Measurements from ENCODE around the gene DEPDC5. TPM values are rescaled to one million over a fixed set of nuclear protein-coding genes. Genes with fewer than 3 reads are reported as not detected.

The DEPDC5 gene
- total and polyA plus RNA-seq, 2 donors (not counting 1 experiment from before 2014, with no cell fraction given) = 35.5 to 124 TPM

GRCh38 chr22:31802575-31802974 lies 48.8 kb downstream of the DEPDC5 start:
- no peak overlapping the region for H3K4me3 Mint-ChIP-seq
- no peak overlapping the region for H3K4me2 ChIP-seq (replicated peaks; ENCODE audit: low read depth, low read length, poor library complexity, severe bottlenecking)
- no peaks in the 10 kb centered on the region for H3K4me1 ChIP-seq (ENCODE audit: control insufficient read depth in 2 of 2, insufficient read depth in 2 of 2, low read length in 2 of 2)
- H3K36me3 ChIP-seq (replicated peaks in 1 of 2; ENCODE audit: control extremely low read depth in 1 of 2, control insufficient read depth in 1 of 2, extremely low read depth in 1 of 2, insufficient read depth in 2 of 2, low read length in 1 of 2) = peaks cover 21 to 77% of the 10 kb centered on the region in 2 experiments
- no peak overlapping the region for H3K4me3 ChIP-seq (ENCODE audit: control extremely low read depth in 1 of 5, extremely low read depth in 1 of 5, insufficient read depth in 1 of 5, low read depth in 2 of 5, low read length in 4 of 5)
- no peak overlapping the region for H2AFZ ChIP-seq (ENCODE audit: insufficient read depth, low read depth, low read length, poor library complexity, severe bottlenecking)
- ChIA-PET CTCF (no interaction called here), POLR2A (interaction anchor here (0.7 kb wide), 1 partner anchor 136 kb away, joined by 6 read pairs; no protein-coding TSS in a partner anchor)
- no peak overlapping the region for H3K27ac ChIP-seq (ENCODE audit: low read length in 2 of 2)
- DNase-seq (no peak), ATAC-seq (ENCODE audit: low read depth) (no peak)
- no peaks in the 10 kb centered on the region for H3K9me3 ChIP-seq (ENCODE audit: control extremely low read depth in 1 of 3, control insufficient read depth in 2 of 3, insufficient read depth in 1 of 3, low read length in 2 of 3)
- no peaks in the 10 kb centered on the region for H3K27me3 ChIP-seq (replicated peaks in 1 of 4; ENCODE audit: control extremely low read depth in 1 of 4, control insufficient read depth in 3 of 4, insufficient read depth in 4 of 4, low read length in 3 of 4)
- 98% methylated on average over 5 of the region's 7 CpGs for WGBS (ENCODE audit: insufficient coverage)
- H3K27ac Mint-ChIP-seq = no peak overlapping the region
- H4K20me1 ChIP-seq (ENCODE audit: control insufficient read depth, insufficient read depth, low read length, poor library complexity, severe bottlenecking) = no peaks in the 10 kb centered on the region
- intact Hi-C loops (cut with micrococcal nuclease) = no loop called here
- no peaks in the 10 kb centered on the region for H3K9me3 Mint-ChIP-seq (ENCODE audit: insufficient read depth)
- TF ChIP-seq CTCF (IDR thresholded peaks at IDR 0.05) (no peak), EZH2 (IDR thresholded peaks at IDR 0.05; ENCODE audit: borderline replicate concordance, insufficient read depth, low read depth, low read length, poor library complexity, severe bottlenecking) (no peak)
- no peaks in the 10 kb centered on the region for H3K27me3 Mint-ChIP-seq
- H3K79me2 ChIP-seq (ENCODE audit: control insufficient read depth, insufficient read depth, low read length) = no peaks in the 10 kb centered on the region
- H3K9ac ChIP-seq (ENCODE audit: low read length) = no peak overlapping the region
- no peaks in the 10 kb centered on the region for H3K4me1 Mint-ChIP-seq

GRCh38 chr22:31806751-31807150 lies 52.9 kb downstream of the DEPDC5 start:
- H3K79me2 ChIP-seq (ENCODE audit: control insufficient read depth, insufficient read depth, low read length) = no peaks in the 10 kb centered on the region
- TF ChIP-seq EZH2 (IDR thresholded peaks at IDR 0.05; ENCODE audit: borderline replicate concordance, insufficient read depth, low read depth, low read length, poor library complexity, severe bottlenecking) = no peak
- no peak for TF ChIP-seq CTCF (IDR thresholded peaks at IDR 0.05)
- no peaks in the 10 kb centered on the region for H3K4me1 ChIP-seq (ENCODE audit: control insufficient read depth in 2 of 2, insufficient read depth in 2 of 2, low read length in 2 of 2)
- POLR2A ChIA-PET = no interaction called here
- H3K27me3 ChIP-seq (replicated peaks in 1 of 4; ENCODE audit: control extremely low read depth in 1 of 4, control insufficient read depth in 3 of 4, insufficient read depth in 4 of 4, low read length in 3 of 4) = no peaks in the 10 kb centered on the region
- H3K4me2 ChIP-seq (replicated peaks; ENCODE audit: low read depth, low read length, poor library complexity, severe bottlenecking) = no peak overlapping the region
- H3K9ac ChIP-seq (ENCODE audit: low read length) = no peak overlapping the region
- H3K27me3 Mint-ChIP-seq = no peaks in the 10 kb centered on the region
- no peaks in the 10 kb centered on the region for H3K9me3 ChIP-seq (ENCODE audit: control extremely low read depth in 1 of 3, control insufficient read depth in 2 of 3, insufficient read depth in 1 of 3, low read length in 2 of 3)
- CTCF ChIA-PET = no interaction called here
- H3K4me1 Mint-ChIP-seq = no peaks in the 10 kb centered on the region
- peaks cover 17 to 71% of the 10 kb centered on the region in 2 experiments for H3K36me3 ChIP-seq (replicated peaks in 1 of 2; ENCODE audit: control extremely low read depth in 1 of 2, control insufficient read depth in 1 of 2, extremely low read depth in 1 of 2, insufficient read depth in 2 of 2, low read length in 1 of 2)
- intact Hi-C loops (cut with micrococcal nuclease) = no loop called here
- H4K20me1 ChIP-seq (ENCODE audit: control insufficient read depth, insufficient read depth, low read length, poor library complexity, severe bottlenecking) = no peaks in the 10 kb centered on the region
- no peak overlapping the region for H3K4me3 Mint-ChIP-seq
- H3K9me3 Mint-ChIP-seq (ENCODE audit: insufficient read depth) = no peaks in the 10 kb centered on the region
- ATAC-seq (ENCODE audit: low read depth) = no peak
- H2AFZ ChIP-seq (ENCODE audit: insufficient read depth, low read depth, low read length, poor library complexity, severe bottlenecking) = no peak overlapping the region
- H3K27ac ChIP-seq (ENCODE audit: low read length in 2 of 2) = no peak overlapping the region
- no peak overlapping the region for H3K27ac Mint-ChIP-seq
- H3K4me3 ChIP-seq (ENCODE audit: control extremely low read depth in 1 of 5, extremely low read depth in 1 of 5, insufficient read depth in 1 of 5, low read depth in 2 of 5, low read length in 4 of 5) = no peak overlapping the region
- 100% methylated on average over 2 of the region's 4 CpGs for WGBS (ENCODE audit: insufficient coverage)
- DNase-seq = no peak

All from B cell (primary cell).